Measurements from ENCODE around the gene TMEM131L.

The TMEM131L gene

DNA sequence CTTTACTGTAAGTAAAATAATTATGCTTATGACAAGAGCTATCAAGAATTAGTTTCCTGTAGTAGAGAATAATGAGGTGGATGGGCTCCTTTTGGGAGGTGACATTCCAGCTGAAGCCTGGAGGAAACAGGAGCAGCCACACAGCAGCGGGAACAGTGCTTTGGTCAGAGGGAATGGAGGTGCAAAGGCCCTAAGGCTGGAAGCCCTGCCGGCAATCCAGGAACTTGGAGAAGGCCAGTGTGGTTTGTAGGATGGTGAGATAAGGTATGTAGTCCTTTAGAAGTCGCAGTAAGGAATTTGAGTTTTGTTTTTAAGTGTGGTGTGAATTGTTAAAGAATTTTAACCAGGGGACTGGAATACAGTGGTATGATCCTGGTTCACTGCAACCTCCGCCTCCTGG, 8.1 kb downstream of the TMEM131L start:
- Histone ChIP-seq H3K79me2 (ENCODE audit: low read length) (peaks cover 5% of the 10 kb centered on the region; the same call in 1 of the 2 replicates), H3K36me3 (replicated peaks; ENCODE audit: insufficient read depth, low read length) (no peaks in the 10 kb centered on the region), H3K4me2 (ENCODE audit: low read depth, low read length) (no peak overlapping the region), H4K20me1 (ENCODE audit: insufficient read depth, low read length) (no peaks in the 10 kb centered on the region), H3F3A (ENCODE audit: insufficient read depth, low read length) (no peaks in the 10 kb centered on the region), H3K27me3 (replicated peaks; ENCODE audit: insufficient read depth, low read length) (no peaks in the 10 kb centered on the region), H3K4me1 (ENCODE audit: low read length) (no peaks in the 10 kb centered on the region), H3K9me2 (replicated peaks; ENCODE audit: insufficient read depth, low read length) (no peaks in the 10 kb centered on the region), H3K9me3 (replicated peaks; ENCODE audit: insufficient read depth, low read length) (no peaks in the 10 kb centered on the region), H3K9ac (ENCODE audit: low read length) (no peak overlapping the region), H3K27ac (ENCODE audit: low read length) (no peak overlapping the region), H3K4me3 (ENCODE audit: low read length) (no peak overlapping the region), H2AFZ (ENCODE audit: low read length) (no peak overlapping the region)
- DNase-seq = no peak
- TF ChIP-seq EZH2 (optimal IDR thresholded peaks at IDR 0.05; ENCODE audit: low read depth, low read length) = no peak
- no peak for TF ChIP-seq EZH2phosphoT487 (IDR thresholded peaks at IDR 0.05; ENCODE audit: low read length)
- TF ChIP-seq, protein P1, sequence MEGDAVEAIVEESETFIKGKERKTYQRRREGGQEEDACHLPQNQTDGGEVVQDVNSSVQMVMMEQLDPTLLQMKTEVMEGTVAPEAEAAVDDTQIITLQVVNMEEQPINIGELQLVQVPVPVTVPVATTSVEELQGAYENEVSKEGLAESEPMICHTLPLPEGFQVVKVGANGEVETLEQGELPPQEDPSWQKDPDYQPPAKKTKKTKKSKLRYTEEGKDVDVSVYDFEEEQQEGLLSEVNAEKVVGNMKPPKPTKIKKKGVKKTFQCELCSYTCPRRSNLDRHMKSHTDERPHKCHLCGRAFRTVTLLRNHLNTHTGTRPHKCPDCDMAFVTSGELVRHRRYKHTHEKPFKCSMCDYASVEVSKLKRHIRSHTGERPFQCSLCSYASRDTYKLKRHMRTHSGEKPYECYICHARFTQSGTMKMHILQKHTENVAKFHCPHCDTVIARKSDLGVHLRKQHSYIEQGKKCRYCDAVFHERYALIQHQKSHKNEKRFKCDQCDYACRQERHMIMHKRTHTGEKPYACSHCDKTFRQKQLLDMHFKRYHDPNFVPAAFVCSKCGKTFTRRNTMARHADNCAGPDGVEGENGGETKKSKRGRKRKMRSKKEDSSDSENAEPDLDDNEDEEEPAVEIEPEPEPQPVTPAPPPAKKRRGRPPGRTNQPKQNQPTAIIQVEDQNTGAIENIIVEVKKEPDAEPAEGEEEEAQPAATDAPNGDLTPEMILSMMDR (IDR thresholded peaks at IDR 0.05; ENCODE audit: low read length) = no peak

DNA sequence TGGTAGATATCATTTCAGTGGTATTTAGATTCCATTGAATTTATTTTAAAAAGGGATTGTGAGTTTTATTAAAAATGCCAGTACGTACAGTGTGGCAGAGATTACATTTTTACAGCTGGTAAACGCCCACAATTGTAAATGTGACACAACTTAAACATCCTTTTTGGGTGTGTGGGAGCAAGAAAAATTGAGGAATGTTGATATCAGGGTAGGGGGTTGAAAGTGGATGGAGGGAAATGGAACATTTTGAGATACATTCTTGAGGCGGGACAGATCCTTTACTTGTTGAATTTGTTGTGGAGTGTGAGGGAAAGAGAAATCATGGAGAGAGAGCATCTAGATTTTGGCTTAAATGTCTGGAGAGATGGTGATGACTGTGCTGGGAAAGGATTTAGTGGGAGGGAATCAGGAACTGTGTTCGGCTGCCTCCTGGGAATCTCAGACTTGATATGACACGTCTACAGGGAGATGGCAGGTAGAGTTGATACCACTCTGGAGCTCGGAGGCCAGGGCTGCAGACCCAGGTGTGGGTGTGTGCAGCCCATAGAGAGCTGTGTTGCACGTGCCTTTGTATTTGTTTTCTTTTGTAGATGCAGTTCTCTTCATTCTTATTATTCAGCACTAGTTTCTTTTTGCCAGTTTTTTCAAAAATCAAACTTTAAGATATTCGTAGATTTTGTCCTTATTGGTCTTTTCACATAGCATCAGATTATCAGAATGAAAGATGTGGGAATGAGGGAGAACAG, 10.8 kb downstream of the TMEM131L start:
- no peaks in the 10 kb centered on the region for H3K36me3 ChIP-seq (replicated peaks; ENCODE audit: insufficient read depth, low read length)
- no peak overlapping the region for H2AFZ ChIP-seq (ENCODE audit: low read length)
- H3K9ac ChIP-seq (ENCODE audit: low read length) = no peak overlapping the region
- no peak for DNase-seq
- no peaks in the 10 kb centered on the region for H4K20me1 ChIP-seq (ENCODE audit: insufficient read depth, low read length)
- no peaks in the 10 kb centered on the region for H3K4me1 ChIP-seq (ENCODE audit: low read length)
- no peaks in the 10 kb centered on the region for H3K9me2 ChIP-seq (replicated peaks; ENCODE audit: insufficient read depth, low read length)
- H3K4me2 ChIP-seq (ENCODE audit: low read depth, low read length) = no peak overlapping the region
- no peak overlapping the region for H3K4me3 ChIP-seq (ENCODE audit: low read length)
- H3K79me2 ChIP-seq (ENCODE audit: low read length) = no peaks in the 10 kb centered on the region
- no peaks in the 10 kb centered on the region for H3K27me3 ChIP-seq (replicated peaks; ENCODE audit: insufficient read depth, low read length)
- TF ChIP-seq EZH2 (optimal IDR thresholded peaks at IDR 0.05; ENCODE audit: low read depth, low read length) = no peak
- TF ChIP-seq, protein P1 (IDR thresholded peaks at IDR 0.05; ENCODE audit: low read length) = no peak
- no peak for TF ChIP-seq EZH2phosphoT487 (IDR thresholded peaks at IDR 0.05; ENCODE audit: low read length)
- H3K27ac ChIP-seq (ENCODE audit: low read length) = no peak overlapping the region
- H3F3A ChIP-seq (ENCODE audit: insufficient read depth, low read length) = no peaks in the 10 kb centered on the region
- no peaks in the 10 kb centered on the region for H3K9me3 ChIP-seq (replicated peaks; ENCODE audit: insufficient read depth, low read length)

DNA sequence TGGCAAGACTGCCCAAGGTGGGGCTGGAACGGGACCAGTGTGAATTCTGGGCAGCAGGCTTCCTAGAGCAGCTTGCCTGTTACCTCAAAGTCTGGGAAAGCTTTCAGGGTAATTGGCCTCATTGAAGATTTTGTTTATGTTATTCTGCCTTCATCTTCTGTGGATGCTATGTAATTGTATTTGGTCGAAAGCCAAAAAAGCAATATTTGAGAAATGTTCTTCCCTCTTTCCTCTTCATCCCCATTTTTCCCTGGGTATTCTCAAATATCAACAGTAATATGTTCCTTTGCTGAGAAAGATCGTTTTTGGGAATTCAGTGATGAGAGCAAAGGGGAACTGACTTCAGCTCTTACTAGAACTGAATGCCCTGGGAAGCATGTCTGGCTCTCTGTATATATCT, 12.9 kb downstream of the TMEM131L start:
- no peaks in the 10 kb centered on the region for H3K9me3 ChIP-seq (replicated peaks; ENCODE audit: insufficient read depth, low read length)
- H3K79me2 ChIP-seq (ENCODE audit: low read length) = no peaks in the 10 kb centered on the region
- TF ChIP-seq, protein P1 (IDR thresholded peaks at IDR 0.05; ENCODE audit: low read length) = no peak
- no peak for TF ChIP-seq EZH2phosphoT487 (IDR thresholded peaks at IDR 0.05; ENCODE audit: low read length)
- TF ChIP-seq EZH2 (optimal IDR thresholded peaks at IDR 0.05; ENCODE audit: low read depth, low read length) = no peak
- no peaks in the 10 kb centered on the region for H3K27me3 ChIP-seq (replicated peaks; ENCODE audit: insufficient read depth, low read length)
- no peak overlapping the region for H3K4me3 ChIP-seq (ENCODE audit: low read length)
- no peaks in the 10 kb centered on the region for H4K20me1 ChIP-seq (ENCODE audit: insufficient read depth, low read length)
- no peak overlapping the region for H3K9ac ChIP-seq (ENCODE audit: low read length)
- no peak overlapping the region for H2AFZ ChIP-seq (ENCODE audit: low read length)
- H3K4me2 ChIP-seq (ENCODE audit: low read depth, low read length) = no peak overlapping the region
- no peak overlapping the region for H3K27ac ChIP-seq (ENCODE audit: low read length)
- no peaks in the 10 kb centered on the region for H3K9me2 ChIP-seq (replicated peaks; ENCODE audit: insufficient read depth, low read length)
- no peaks in the 10 kb centered on the region for H3K36me3 ChIP-seq (replicated peaks; ENCODE audit: insufficient read depth, low read length)
- no peaks in the 10 kb centered on the region for H3K4me1 ChIP-seq (ENCODE audit: low read length)
- no peaks in the 10 kb centered on the region for H3F3A ChIP-seq (ENCODE audit: insufficient read depth, low read length)
- DNase-seq = no peak
